H1 (cell line): ENCODE measurements around the gene ELMO1. TPM values are rescaled to one million over a fixed set of nuclear protein-coding genes. Genes with fewer than 3 reads are reported as not detected.

Experiments
- KDM5A ChIP-seq: fragments of 200-600 bp; IDR thresholded peaks from 2 replicates; pipeline ENCODE4 v1.7.1; 2012; ENCODE audit warnings: mild to moderate bottlenecking, low read length, inconsistent platforms, mixed read lengths
- TAF7 ChIP-seq: optimal IDR thresholded peaks from 2 replicates; pipeline ENCODE3; 2011; ENCODE audit warnings: low read depth, mild to moderate bottlenecking, inconsistent platforms, low read length, moderate library complexity, borderline replicate concordance
- polyA plus RNA-seq, 7 experiments: library from polyadenylated mRNA; depleted of rRNA in 3 of 7; stranded (reverse) in 5 of 7; unstranded in 2 of 7; fragments of >200 nt in 5 of 7; fragments of 200-250 nt in 2 of 7; gene quantifications; 1 replicate in 5 of 7; 2 replicates in 1 of 7; 4 replicates in 1 of 7; pipeline versions ENCODE4 v1.2.1 to v1.2.3, GENCODE V29; 2011 to 2013; ENCODE audit warnings: missing spikeins in 2 of 7, mixed read lengths in 2 of 7
- total RNA-seq: library from RNA; stranded (reverse); fragmentation: NEBNext Ultra II Directional; extraction: Animal tissue kit (Norgen Biotek cat#: 25700); gene quantifications from 2 replicates; pipeline ENCODE4 v1.2.1, GENCODE V29; 2021
- TF ChIP-seq, protein P1 (sequence below): IDR thresholded peaks from 2 replicates; pipeline ENCODE4 v1.6.1; 2011; ENCODE audit warnings: low read depth, mild to moderate bottlenecking, low read length; ENCODE audit not compliant: insufficient read depth

ELMO1 gene
- total and polyA plus RNA-seq, 2 of the 8 experiments (the other 6 are each of a cell fraction or from before 2014, with no cell fraction given): 18.4 to 21.0 TPM

DNA sequence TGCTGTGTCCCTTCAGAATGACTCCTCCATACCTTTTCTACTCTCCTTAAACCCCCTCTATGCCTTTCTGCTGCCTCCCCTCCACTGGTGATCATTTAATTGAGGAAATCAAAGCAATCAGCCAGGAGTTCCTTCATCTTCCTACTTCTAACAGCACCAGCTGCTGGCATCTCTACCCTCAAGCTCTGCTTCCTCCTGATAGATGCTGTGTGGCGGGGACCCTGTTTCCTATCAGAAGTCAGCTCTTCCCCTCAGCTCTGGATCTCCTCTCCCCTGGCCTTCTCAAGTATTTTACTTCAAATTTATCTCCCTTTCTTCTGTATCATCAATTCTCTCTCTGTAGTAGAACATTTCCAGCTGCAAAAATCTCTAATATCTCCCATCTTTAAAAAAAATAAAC lies 183.7 kb downstream of the ELMO1 start (continued):
- TF ChIP-seq, protein P1, sequence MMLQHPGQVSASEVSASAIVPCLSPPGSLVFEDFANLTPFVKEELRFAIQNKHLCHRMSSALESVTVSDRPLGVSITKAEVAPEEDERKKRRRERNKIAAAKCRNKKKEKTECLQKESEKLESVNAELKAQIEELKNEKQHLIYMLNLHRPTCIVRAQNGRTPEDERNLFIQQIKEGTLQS: no peak
- TF ChIP-seq KDM5A (no peak), TAF7 (no peak)
